Measurements from ENCODE around the gene NIPBL.
"Not testable (repeated sequence)": the region's sequence is repeated elsewhere in the genome, so short reads cannot be mapped to it uniquely, and the experiment has no call there.

The NIPBL gene

GRCh38 chr5:37015795-37016666 lies 139.5 kb downstream of the NIPBL start:
- no peak for DNase-seq (ENCODE audit: low read depth in 2 of 2)

DNA sequence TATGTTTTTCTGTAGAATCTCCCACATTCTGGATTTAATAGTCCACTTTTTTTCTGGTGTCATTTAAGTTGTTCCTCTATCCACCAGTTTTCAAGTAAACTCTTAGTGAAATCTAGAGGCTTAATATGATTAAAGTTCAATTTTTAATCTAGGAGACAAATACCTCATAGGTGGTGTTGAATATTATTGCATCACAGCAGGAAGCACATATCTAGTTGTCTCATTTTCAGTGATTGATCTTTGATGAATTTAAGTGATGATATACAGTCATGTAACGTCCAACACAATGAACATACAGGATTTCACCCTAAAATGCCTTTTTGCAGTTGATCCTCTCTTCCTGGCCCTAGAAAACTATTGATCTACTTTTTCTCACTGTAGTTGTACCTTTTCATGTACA lies 152.3 kb downstream of the NIPBL start:
- DNase-seq (ENCODE audit: low read depth in 2 of 2) = no peak

- DNase-seq (ENCODE audit: low read depth in 2 of 2) = no peak
Observed at GRCh38 chr5:37029436-37029835, 152.9 kb downstream of the NIPBL start.

DNA sequence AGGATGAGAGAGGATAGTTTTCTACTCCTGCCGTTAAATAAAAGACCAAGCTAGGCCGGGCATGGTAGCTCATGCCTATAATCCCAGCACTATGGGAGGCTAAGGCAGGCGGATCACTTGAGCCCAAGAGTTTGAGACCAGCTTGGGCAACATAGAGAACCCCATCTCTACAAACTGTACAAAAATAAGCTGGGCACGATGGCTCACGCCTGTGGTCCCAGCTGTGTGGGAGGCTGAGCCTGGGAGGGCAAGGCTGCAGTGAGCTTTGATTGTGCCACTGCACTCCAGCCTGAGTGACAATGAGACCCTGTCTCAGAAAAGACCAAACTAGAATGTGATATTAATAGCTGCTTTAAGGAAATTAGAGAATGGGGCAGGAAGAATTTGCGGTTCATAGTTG lies 158.4 kb downstream of the NIPBL start:
- DNase-seq (ENCODE audit: low read depth in 2 of 2) = no peak

GRCh38 chr5:37037840-37038239 lies 161.3 kb downstream of the NIPBL start:
- no peak for DNase-seq (ENCODE audit: low read depth in 2 of 2)

DNA sequence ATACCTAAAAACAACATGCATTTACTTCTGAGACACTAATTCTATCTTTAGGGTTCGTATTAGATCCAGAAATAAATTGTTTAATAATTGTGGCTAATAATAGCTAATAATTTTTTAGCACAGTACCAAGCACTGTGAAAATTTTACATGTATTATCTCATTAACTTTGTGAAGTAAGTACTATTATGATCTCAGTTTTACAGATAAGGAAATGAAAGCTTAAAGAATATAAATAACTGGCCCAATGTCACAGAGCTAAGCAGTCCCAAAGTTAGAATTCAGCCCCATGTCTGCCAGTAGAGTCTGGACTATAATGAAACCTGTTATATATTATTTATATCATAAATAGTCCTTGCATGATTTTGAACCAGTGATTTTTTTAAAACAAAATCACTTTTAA lies 163.3 kb downstream of the NIPBL start:
- no peak for DNase-seq (ENCODE audit: low read depth in 2 of 2)

GRCh38 chr5:37043693-37044092 lies 167.1 kb downstream of the NIPBL start:
- no peak for DNase-seq (ENCODE audit: low read depth in 2 of 2)

DNA sequence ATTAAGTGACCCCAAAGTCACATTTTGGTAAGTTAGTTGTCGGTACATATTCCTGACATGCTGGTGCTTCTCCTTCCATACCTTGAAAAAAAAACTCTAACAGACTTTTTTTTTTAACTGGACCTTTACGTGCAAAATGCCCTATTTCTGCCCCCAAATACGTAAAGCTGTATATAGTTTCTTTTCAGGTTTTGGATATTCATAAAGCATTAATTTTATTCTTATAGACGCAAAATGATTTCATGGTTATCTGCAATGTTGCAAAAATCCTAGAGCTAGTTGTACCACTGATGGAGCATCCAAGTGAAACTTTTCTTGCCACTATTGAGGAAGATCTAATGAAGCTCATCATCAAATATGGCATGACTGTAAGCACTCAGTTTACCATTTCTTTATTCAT lies 167.6 kb downstream of the NIPBL start:
- DNase-seq (ENCODE audit: low read depth in 2 of 2) = no peak

- no peak for DNase-seq (ENCODE audit: low read depth in 2 of 2)
Observed at GRCh38 chr5:37045703-37046102, 169.1 kb downstream of the NIPBL start.

DNA sequence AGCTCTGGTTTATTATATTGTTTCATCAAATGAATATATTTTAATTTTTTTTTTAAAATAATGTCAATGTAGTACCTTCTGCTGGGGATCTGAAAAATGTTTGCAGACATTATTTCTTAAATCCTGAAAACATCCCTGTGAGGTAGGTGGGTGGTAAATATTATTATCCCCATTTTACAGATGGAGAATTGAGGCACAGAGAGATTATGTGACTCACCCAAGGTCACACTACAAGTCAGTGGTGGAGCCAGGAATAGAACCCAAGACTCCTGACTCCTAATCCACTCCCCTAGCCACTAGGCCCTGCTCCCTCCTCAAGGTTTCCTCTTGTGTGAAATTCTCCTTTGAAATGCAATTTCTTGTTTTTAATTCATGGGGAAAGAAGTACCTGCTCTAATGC lies 171.4 kb downstream of the NIPBL start:
- DNase-seq (ENCODE audit: low read depth in 2 of 2) = no peak

- no peak for DNase-seq (ENCODE audit: low read depth in 2 of 2)
Observed at GRCh38 chr5:37054391-37054790, 177.8 kb downstream of the NIPBL start.

- no peak for DNase-seq (ENCODE audit: low read depth in 2 of 2)
Observed at GRCh38 chr5:37055383-37055990, 178.9 kb downstream of the NIPBL start.

- DNase-seq (ENCODE audit: low read depth in 2 of 2) = no peak
Observed at GRCh38 chr5:37056762-37057161, 180.2 kb downstream of the NIPBL start.

DNA sequence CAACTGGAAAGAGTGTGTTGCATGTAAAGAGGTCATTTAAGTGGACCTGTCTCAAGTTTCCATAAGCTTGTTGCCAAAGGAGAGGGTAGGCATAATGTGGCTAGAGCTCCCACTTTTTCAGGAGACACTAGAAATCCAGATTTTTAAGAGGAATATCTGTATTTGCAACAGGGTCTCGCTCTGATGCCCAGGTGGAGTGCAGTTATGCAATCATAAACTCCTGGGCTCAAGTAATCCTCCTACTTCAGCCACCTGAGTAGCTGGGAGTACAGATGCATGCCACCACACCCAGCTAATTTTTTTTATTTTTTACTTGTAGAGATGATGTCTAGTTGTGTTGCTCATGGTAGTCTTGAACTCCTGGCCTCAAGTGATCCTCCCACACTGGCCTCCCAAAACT lies 183.5 kb downstream of the NIPBL start:
- no peak for DNase-seq (ENCODE audit: low read depth in 2 of 2)

DNA sequence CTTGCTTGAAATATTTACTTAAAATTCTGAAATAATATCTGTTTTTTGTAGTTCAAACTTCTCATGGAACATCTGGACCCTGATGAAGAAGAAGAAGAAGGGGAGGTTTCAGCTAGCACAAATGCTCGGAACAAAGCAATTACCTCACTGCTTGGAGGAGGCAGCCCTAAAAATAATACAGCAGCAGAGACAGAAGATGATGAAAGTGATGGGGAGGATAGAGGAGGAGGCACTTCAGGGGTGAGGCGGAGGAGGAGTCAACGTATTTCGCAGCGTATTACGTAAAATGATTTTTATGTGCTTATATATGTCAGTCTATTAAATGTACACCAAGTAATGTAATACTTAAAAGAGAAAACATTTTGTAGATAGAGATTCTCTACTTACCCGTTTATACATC lies 187.2 kb downstream of the NIPBL start:
- no peak for DNase-seq (ENCODE audit: low read depth in 2 of 2)

- DNase-seq (ENCODE audit: low read depth in 2 of 2) = no peak
Observed at GRCh38 chr5:37064442-37064841, 187.9 kb downstream of the NIPBL start.

GRCh38 chr5:37071487-37071886 lies 194.9 kb downstream of the NIPBL start:
- DNase-seq (ENCODE audit: low read depth in 2 of 2) = no peak

GRCh38 chr5:37071901-37072581 lies 195.5 kb downstream of the NIPBL start:
- no peak for DNase-seq (ENCODE audit: low read depth in 2 of 2)

- DNase-seq (ENCODE audit: low read depth in 2 of 2) = no peak
Observed at GRCh38 chr5:37075399-37075950, 198.9 kb downstream of the NIPBL start.

DNA sequence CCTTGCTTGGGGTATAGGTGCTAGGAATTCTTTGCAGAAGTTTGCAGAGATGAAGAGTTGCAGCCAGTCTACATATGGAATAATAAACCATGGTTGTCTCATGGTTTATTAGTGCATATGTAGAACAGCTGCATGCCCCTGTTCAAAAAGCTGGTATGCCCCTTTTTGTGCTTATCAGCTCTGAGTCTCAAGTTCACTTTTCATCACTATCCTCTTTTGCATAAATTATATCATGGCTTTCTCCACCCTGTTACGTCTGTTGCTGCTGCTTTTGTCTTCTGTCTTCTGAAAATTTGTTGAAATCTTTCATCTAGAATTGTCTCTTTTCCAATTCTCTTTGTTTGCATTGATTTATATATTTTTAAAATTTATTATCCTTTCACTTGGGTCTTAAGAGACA lies 200.6 kb downstream of the NIPBL start:
- no peak for DNase-seq (ENCODE audit: low read depth in 2 of 2)

DNA sequence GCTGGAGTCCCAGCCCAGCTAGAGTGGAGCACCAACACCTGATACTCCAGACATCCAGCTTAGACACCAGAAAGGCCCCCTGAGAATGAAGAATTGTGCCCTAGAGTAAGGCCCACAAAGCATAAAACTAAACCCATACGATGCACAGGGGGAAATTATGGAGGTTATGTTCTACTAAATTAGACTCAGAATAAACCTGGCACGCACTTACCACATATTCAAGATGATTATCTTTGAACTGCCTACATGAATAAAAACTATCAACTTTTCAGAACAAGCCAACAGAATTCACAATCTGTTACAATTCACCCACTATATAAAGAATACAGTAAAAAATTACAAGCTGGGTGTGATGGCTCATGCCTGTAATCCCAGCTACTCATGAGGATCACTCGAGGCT lies 204.1 kb downstream of the NIPBL start:
- DNase-seq (ENCODE audit: low read depth in 2 of 2) = no peak

- DNase-seq (ENCODE audit: low read depth in 2 of 2) = not testable (repeated sequence)
Observed at GRCh38 chr5:37082977-37083376, 206.4 kb downstream of the NIPBL start.

DNA sequence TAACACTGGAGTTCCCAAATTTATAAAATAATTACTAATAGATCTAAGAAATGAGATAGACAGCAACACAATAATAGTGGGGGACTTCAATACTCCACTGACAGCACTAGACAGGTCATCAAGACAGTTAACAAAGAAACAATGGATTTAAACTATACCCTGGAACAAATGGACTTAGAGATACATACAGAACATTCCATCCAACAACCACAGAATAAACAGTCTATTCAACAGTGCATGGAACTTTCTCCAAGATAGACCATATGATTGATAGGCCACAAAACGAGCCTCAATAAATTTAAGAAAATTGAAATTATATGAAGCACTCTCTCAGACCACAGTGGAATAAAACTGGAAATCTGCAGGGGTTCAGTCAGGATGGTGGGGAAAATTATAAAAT lies 209.5 kb downstream of the NIPBL start:
- not testable (repeated sequence) for DNase-seq (ENCODE audit: low read depth in 2 of 2)
